DND-41 (cell line): ENCODE measurements around the gene RALGAPA2.

Experiments used
- EZH2 ChIP-seq: IDR thresholded peaks from 3 replicates; pipeline ENCODE4 v1.6.1; 2012; ENCODE audit warnings: borderline replicate concordance, low read depth, mild to moderate bottlenecking, moderate library complexity, low read length, inconsistent platforms; ENCODE audit not compliant: severe bottlenecking
- TF ChIP-seq, protein P1 (sequence below): IDR thresholded peaks from 2 replicates; pipeline ENCODE4 v1.5.1; 2012; ENCODE audit warnings: borderline replicate concordance, low read length, moderate library complexity, mild to moderate bottlenecking; ENCODE audit not compliant: poor library complexity, severe bottlenecking; ENCODE audit errors: extremely low read depth

- TF ChIP-seq, protein P1, sequence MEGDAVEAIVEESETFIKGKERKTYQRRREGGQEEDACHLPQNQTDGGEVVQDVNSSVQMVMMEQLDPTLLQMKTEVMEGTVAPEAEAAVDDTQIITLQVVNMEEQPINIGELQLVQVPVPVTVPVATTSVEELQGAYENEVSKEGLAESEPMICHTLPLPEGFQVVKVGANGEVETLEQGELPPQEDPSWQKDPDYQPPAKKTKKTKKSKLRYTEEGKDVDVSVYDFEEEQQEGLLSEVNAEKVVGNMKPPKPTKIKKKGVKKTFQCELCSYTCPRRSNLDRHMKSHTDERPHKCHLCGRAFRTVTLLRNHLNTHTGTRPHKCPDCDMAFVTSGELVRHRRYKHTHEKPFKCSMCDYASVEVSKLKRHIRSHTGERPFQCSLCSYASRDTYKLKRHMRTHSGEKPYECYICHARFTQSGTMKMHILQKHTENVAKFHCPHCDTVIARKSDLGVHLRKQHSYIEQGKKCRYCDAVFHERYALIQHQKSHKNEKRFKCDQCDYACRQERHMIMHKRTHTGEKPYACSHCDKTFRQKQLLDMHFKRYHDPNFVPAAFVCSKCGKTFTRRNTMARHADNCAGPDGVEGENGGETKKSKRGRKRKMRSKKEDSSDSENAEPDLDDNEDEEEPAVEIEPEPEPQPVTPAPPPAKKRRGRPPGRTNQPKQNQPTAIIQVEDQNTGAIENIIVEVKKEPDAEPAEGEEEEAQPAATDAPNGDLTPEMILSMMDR, result no peak
- TF ChIP-seq EZH2, result no peak
These were observed 28.1 kb upstream of the RALGAPA2 start for GRCh38 chr20:20740541-20740940.
